Measurements from ENCODE around the gene SLC10A4.
A peak's percentile ranks its signal among the peaks of the same experiment; 100 is the strongest.

The SLC10A4 gene

DNA sequence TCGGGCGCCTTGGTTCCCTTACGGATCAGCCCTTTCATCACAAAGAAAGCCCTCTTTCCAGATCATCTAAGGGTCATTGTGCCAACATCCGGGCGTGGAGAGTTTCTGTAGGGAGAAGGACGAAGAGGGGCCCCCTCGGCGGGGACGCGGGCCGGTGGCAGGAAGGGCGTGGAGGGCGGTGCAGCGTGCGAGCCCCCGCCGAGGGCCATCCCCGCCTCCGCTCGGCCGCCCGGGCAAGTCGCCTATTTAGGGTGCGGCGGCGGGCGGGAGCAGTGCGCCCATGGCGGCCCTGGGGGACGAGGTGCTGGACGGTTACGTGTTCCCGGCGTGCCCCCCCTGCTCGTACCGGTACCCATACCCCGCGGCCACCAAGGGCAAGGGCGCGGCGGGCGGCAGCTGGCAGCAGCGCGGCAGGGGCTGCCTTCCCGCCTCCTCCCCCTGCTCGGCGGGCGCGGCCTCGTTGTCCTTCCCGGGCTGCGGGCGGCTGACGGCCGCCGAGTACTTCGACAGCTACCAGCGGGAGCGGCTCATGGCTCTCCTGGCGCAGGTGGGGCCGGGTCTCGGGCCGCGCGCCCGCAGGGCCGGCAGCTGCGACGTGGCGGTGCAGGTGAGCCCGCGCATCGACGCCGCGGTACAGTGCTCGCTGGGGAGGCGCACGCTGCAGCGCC is 7.0 kb downstream of the SLC10A4 start, which contains the start of gene ZAR1:
Gene ZAR1 (plus strand): TSS at position 241 of the 668 bp plus-strand sequence. CDS start 40 bp downstream, at position 281.
- DNase-seq = no peak

DNA sequence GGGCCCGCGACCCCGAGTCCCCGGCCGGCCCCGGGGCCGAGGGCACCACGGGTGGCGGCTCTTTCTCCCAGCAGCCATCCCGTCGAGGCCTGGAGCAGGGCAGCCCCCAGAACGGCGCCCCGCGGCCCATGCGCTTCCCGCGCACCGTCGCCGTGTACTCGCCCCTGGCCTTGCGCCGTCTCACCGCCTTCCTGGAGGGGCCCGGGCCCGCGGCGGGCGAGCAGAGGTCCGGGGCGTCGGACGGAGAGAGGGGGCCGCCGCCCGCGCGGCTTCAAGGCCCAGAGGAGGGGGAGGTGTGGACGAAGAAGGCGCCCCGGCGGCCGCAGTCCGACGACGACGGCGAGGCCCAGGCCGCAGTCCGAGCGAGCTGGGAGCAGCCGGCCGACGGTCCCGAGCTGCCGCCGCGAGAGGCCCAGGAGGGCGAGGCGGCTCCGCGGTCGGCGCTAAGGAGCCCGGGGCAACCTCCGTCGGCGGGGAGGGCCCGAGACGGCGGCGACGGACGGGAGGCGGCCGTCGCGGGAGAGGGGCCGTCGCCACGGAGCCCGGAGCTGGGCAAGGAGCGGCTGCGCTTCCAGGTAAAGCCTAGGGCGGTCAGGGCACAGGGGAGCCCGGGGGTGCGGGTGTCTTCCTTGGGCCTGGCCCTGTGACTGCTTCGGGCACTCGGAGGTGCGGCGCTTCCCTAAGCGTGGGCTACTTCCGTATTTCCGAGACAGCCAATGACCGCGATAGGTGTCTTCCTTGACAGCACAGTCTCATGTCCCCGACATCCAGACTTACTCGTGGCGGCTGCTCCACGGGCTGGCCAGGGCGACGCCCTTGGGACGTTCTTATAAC is 7.8 kb downstream of the SLC10A4 start:
- DNase-seq = no peak

DNA sequence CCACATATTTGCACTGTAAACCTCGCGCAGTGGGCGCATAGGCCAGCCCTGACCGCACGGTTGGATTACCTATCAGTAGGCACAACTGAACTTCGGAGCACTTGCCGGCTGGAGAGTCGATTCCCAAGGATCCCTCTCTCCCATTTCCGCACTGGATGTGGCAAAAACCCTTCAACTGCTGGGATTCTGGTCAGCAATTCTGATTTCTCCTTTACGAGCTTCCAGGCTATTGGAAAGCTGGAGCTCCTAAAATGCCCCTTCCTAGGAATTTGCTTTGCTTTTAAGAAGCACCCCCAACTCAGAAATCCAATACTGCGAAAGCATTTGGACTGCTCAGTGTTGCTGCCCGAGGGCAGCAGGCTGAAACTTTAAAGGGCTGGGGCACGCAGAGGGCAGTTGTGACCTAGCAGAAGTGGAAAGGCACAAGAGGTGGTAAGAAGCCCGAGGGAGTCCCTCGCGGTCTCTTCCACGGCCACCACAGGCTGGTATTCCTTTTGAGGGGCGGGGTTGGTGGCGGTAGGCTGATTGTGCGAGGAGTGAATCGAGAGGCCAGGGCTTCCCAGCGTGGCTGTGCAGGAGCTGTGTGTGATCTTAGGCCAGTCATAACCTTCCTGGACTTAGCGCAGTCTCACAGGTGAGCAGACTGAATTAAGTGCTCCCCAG is 8.5 kb downstream of the SLC10A4 start:
- DNase-seq = no peak

DNA sequence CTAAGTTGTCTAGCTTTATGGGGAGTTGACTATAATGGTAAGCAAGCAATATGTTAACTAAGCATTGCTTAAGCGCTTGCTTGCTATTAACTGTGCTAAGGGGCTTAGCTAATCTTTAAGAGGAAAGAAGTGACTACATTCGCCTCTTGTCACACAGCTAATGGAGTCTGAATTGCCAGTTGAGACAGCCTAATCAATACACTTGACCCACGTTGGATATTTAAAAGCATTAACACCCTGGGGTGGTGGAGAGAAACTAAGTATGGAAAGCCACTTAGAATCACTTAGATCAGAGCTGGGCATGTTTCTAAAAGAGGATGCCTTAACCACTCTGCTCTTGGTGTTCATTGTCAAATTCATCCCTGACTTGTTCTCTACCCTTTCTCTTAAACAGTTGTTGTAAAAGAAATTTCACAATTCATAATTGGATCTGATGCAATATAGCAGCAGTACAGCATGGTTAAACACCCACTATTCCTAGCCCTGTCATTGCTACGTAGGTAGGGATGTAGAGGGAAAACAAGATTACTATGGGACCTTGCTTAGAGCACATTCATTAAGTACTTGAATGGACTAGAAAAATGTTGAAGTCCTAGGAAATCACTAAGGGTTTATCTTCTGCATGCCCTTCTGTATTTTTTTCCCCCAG is 10.4 kb downstream of the SLC10A4 start:
- DNase-seq = no peak

DNA sequence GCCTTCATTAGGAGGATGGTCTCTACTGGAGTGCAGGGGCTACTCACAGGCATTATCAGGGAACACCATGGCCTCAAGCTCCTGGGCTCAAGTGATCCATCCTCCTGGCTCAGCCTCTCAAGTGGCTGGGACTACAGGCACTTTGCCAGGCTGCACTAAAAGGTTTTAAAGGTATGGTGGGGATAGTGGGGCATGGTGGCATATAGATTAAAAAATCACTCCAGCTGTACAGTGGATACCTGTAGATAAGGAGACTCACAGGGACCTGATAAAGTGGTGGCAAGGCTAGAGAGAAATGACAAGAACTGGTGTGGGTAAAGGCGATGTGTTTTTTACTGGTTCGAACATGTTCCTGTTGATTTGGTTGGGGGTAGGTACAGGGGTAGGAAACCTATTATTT is 12.8 kb downstream of the SLC10A4 start:
- no peak for DNase-seq

DNA sequence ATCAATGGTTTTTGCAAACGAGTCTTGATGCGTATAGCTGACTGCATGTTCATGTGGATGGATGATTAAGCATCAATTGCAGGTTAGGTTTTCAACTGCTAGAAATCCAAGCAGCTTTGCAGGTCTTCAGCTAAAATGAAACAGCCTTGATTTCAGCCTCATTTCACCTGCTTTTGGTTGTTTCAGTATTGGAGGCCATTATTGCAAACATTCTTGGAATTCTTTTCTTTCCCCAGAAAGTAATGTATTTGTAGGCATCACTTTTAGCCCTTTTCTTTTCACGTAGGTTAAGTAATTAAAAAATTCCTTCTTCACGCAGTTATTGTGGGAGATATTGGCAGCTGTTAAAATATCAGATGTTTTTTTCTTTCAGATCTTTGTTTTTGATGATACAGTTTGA is 15.8 kb downstream of the SLC10A4 start:
- DNase-seq = no peak

DNA sequence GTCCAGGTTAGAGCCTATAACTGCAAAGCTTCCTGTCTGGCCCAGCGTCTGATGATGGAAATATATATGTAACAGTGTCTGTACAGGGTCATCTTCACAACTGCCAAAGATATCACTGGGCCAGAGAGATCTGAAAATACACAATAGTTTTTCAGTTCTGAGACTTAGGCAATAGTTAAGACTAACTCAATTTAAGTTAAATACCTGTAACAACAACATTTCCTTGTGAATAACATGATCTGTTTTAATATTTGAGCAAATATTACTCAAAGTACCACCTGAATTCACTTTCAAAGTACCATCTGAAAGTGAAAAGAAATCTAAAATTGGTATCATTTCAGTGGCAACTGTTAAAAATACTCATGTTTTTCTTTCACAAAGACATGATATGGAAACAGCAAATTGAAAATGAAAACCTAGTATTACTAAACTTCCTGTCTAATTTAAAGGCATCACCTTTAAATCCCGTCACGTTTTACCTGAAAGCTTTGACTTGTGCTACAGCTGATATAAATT is 16.5 kb downstream of the SLC10A4 start:
- DNase-seq = no peak

DNA sequence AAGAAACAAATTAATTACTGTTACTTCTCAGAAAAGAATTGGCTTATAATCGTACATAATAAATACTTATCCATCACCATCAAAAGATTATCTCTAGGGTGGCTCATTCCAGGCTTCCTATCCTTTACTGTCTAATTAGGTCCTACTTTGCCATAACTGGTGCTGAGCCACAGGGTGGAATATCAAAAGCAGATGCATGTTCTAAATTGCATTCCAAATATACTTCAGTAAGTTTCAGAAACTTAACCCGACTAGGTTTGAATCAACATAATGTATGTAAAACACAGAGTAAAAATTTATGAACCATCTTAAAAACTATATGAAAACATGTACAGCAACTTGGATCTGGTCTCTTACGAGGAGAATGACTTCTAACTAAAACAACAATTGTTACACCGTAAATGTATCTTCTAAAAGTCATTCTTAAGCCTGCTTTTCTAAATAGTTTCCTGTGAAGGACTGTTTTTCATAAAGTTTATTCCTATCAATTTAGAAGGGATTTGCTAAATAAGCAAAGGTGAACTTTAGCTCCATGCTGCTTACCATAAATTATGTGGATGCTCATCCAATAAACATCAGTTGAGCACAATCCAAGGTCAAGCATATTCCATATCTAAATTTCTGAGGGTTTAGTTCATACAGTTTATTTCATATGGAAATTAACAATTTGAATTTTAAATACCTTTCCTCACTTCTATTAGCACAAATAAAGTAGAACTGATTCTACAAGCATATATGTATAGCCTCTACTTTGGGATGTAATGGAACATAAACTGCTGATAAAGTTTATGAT is 20.3 kb downstream of the SLC10A4 start:
- DNase-seq = no peak

DNA sequence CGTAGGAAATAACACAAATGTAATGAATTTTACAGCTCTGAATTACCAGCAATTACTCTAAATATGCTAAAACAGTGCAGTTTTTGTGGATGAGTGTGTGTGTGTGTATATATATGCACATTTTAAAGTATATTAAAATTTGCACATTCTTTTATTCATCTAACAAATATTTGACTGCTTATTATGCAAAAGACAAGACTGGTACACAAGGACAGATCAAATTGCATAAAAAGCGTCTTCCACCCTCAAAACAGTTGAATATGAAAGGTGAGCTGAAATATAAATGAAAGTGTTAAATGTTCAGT is 20.8 kb downstream of the SLC10A4 start:
- DNase-seq = no peak

DNA sequence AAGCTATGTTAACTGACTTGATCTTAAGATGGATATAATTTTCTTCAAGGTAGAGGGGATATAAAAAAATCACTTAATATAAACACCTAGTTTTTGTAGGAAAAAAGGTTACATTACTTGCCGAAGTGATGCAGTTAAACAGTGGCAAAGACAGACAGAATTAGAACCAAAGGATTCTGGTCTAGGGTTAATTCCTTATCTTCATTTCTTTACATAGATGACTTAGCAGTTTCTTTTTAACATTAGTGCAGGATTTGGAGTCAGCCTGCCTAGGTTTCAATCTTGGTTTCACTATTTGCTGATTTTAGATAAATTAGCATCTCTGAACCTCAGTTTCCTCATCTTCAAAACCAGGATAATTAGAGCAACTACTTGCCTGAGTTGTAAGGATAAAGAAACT is 21.2 kb downstream of the SLC10A4 start:
- peak; percentile 32 for DNase-seq

DNA sequence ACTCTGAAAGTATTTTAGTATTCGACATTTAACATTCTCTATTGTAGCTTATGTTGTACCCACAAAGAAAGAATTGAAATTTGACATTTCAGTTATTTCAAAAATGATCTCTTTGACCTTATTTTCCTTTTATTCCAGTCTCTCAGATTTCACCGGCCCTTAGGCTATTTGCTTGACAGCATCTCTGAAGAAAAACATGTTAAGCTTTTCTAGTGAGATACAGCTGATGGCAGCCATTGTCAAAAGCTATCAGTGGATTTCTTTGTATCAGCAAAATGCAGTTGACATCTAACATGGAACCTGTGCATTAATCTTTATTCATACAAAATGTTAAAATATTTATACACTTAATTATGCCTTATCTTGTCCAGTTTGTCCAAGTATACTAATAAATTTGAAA is 23.6 kb downstream of the SLC10A4 start:
- no peak for DNase-seq

DNA sequence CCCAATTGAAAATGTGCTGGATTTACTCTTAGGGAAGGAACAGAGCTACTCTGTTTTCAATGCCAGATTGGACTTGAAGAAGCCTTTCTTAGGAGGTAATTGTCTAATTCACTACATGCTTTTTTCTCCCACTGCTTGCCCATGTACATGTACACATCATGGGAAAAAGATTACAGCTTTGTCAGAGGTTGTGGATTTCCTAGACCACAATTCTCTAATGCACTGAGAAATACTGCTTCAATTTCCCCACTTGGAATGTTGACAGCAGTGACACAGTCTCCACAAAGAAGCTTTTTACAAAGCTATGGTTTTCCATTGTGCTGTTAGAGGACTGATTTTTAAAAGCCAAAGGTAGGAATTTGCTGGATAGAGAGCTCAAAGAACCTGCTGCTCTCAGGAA is 26.4 kb downstream of the SLC10A4 start:
- DNase-seq = no peak

DNA sequence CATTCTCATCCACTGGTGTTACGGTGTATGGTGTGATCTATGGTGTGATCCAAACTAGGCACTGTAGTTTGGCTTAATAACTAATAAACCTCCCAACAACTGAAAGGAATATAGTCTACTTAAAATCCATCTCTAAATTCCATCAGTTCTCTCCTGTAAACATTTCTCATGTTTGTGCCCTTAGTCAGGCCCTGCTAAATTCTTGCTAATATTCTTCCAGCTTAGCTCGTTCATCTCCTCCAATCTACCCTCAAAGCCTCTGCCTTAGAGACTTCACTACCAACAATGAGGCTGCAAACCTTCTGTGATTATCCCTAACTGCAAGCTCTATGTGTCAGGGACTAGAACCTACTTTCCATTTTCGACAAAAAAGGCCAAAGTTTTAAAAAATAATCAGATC is 35.0 kb downstream of the SLC10A4 start:
- no peak for DNase-seq

DNA sequence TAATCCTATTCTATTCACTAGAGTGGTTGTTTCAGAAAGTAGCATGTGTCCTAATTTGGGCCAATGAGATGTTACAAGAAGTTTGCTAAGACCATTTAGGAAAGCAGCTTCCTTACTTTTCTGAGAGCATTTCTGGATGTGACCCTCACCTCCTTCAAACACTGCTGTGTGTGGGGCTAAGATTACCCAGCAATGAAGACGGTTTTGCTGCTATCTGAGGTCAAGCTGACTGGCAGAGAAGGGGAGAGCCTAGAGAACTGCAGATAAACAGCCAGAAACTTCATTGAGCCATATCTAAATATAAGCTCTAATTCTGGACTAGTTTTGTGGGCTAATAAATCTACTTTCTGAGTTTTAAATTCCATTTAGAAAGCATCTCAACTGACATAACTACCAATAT is 43.3 kb downstream of the SLC10A4 start:
- DNase-seq = no peak

DNA sequence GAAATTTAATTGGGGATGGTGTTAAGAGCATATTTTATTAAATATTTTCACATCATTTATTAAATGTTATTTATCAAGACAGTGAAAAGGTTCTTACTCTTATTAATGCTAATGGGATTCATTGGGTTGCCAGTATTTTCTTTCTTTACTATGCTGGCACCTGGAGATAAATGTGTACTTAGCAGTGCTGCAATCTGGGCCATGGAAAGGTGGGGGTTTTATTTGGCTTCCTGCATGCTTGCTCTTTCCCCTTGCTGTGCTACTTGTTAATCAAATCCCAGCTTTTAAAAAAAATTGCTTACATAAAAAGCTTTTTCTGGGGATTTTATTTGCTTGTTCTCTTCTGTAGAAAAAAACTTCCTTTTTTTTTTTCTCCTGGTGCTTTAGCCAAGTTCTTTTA is 55.2 kb downstream of the SLC10A4 start:
- DNase-seq = peak; percentile 44
